ENCODE data around the gene DNAJB5. TPM values are rescaled to one million over a fixed set of nuclear protein-coding genes. Genes with fewer than 3 reads are reported as not detected.

The DNAJB5 gene
- polyA plus RNA-seq, 1 donor from 2014 or later, result 99.1 TPM

- Histone ChIP-seq H3F3A (ENCODE audit: insufficient read depth, low read length, poor library complexity, severe bottlenecking) (no peaks in the 10 kb centered on the region), H3K36me3 (ENCODE audit: insufficient read depth, low read length) (no peaks in the 10 kb centered on the region), H3K4me3 (ENCODE audit: low read length) (no peak overlapping the region), H3K9me3 (ENCODE audit: low read length) (no peaks in the 10 kb centered on the region), H3K4me2 (ENCODE audit: low read length) (no peak overlapping the region), H4K20me1 (ENCODE audit: insufficient read depth) (no peaks in the 10 kb centered on the region), H3K27me3 (ENCODE audit: insufficient read depth, low read depth, low read length) (no peaks in the 10 kb centered on the region), H3K9ac (ENCODE audit: low read length) (no peak overlapping the region), H3K9me2 (ENCODE audit: insufficient read depth, low read length) (no peaks in the 10 kb centered on the region), H3K79me2 (replicated peaks; ENCODE audit: insufficient read depth, low read length) (no peaks in the 10 kb centered on the region), H3K27ac (ENCODE audit: low read length) (no peak overlapping the region), H2AFZ (ENCODE audit: low read depth, low read length) (no peak overlapping the region)
- TF ChIP-seq POLR2AphosphoS5 (IDR thresholded peaks at IDR 0.05) (no peak), EP300 (conservative IDR thresholded peaks at IDR 0.05; ENCODE audit: poor library complexity, severe bottlenecking) (no peak), TAF1 (IDR thresholded peaks at IDR 0.05; ENCODE audit: low read depth) (no peak), MXI1 (conservative IDR thresholded peaks at IDR 0.05; ENCODE audit: poor library complexity, severe bottlenecking) (no peak), CTCF (IDR thresholded peaks at IDR 0.05; ENCODE audit: poor library complexity, severe bottlenecking) (no peak), RAD21 (conservative IDR thresholded peaks at IDR 0.05) (no peak), EZH2 (IDR thresholded peaks at IDR 0.05; ENCODE audit: borderline replicate concordance, insufficient read depth, low read length, poor library complexity, severe bottlenecking) (no peak), SMC3 (conservative IDR thresholded peaks at IDR 0.05; ENCODE audit: poor library complexity) (no peak), REST (IDR thresholded peaks at IDR 0.05; ENCODE audit: borderline replicate concordance) (no peak)
Measured at GRCh38 chr9:34976992-34977391, 12.6 kb upstream of the DNAJB5 start.

GRCh38 chr9:34980181-34980761, 9.3 kb upstream of the DNAJB5 start:
- no peak for TF ChIP-seq RAD21 (conservative IDR thresholded peaks at IDR 0.05)
- TF ChIP-seq REST (IDR thresholded peaks at IDR 0.05; ENCODE audit: borderline replicate concordance), result no peak
- TF ChIP-seq POLR2AphosphoS5 (IDR thresholded peaks at IDR 0.05), result no peak
- no peak for TF ChIP-seq EP300 (conservative IDR thresholded peaks at IDR 0.05; ENCODE audit: poor library complexity, severe bottlenecking)
- TF ChIP-seq SMC3 (conservative IDR thresholded peaks at IDR 0.05; ENCODE audit: poor library complexity), result no peak
- TF ChIP-seq MXI1 (conservative IDR thresholded peaks at IDR 0.05; ENCODE audit: poor library complexity, severe bottlenecking), result no peak
- no peak for TF ChIP-seq EZH2 (IDR thresholded peaks at IDR 0.05; ENCODE audit: borderline replicate concordance, insufficient read depth, low read length, poor library complexity, severe bottlenecking)
- TF ChIP-seq CTCF (IDR thresholded peaks at IDR 0.05; ENCODE audit: poor library complexity, severe bottlenecking), result no peak
- no peak for TF ChIP-seq TAF1 (IDR thresholded peaks at IDR 0.05; ENCODE audit: low read depth)
- H3K36me3 ChIP-seq (ENCODE audit: insufficient read depth, low read length), result no peaks in the 10 kb centered on the region
- no peaks in the 10 kb centered on the region for H3K9me2 ChIP-seq (ENCODE audit: insufficient read depth, low read length)
- no peaks in the 10 kb centered on the region for H3K79me2 ChIP-seq (replicated peaks; ENCODE audit: insufficient read depth, low read length)
- H3K4me3 ChIP-seq (ENCODE audit: low read length), result no peak overlapping the region
- no peak overlapping the region for H3K27ac ChIP-seq (ENCODE audit: low read length)
- H4K20me1 ChIP-seq (ENCODE audit: insufficient read depth), result no peaks in the 10 kb centered on the region
- H3K9me3 ChIP-seq (ENCODE audit: low read length), result no peaks in the 10 kb centered on the region
- no peaks in the 10 kb centered on the region for H3K27me3 ChIP-seq (ENCODE audit: insufficient read depth, low read depth, low read length)
- H2AFZ ChIP-seq (ENCODE audit: low read depth, low read length), result no peak overlapping the region
- no peaks in the 10 kb centered on the region for H3F3A ChIP-seq (ENCODE audit: insufficient read depth, low read length, poor library complexity, severe bottlenecking)
- H3K4me2 ChIP-seq (ENCODE audit: low read length), result no peak overlapping the region
- H3K9ac ChIP-seq (ENCODE audit: low read length), result no peak overlapping the region

Measured in neural cell (in vitro differentiated cells).